CD14-positive monocyte (primary cell): Measurements from ENCODE around the gene QSOX2. TPM values are rescaled to one million over a fixed set of nuclear protein-coding genes. Genes with fewer than 3 reads are reported as not detected.

Experiments
- DNase-seq, 3 donors: peaks; one replicate each; pipeline ENCODE4 v3.0.0-alpha.2; 2011 to 2022
- H2AFZ ChIP-seq: 2 replicates; pipeline ENCODE4 v1.6.0; 2012; ENCODE audit warnings: mild to moderate bottlenecking, low read depth, low read length, inconsistent platforms; ENCODE audit not compliant: insufficient read depth, poor library complexity, severe bottlenecking
- H3K27ac ChIP-seq, 2 donors: 1 replicate in 1 of 2; 2 replicates in 1 of 2; pipeline ENCODE4 v1.5.1; 2012 to 2013; ENCODE audit warnings: low read length in 2 of 2, control low read depth in 1 of 2, inconsistent platforms in 1 of 2, low read depth in 1 of 2, mild to moderate bottlenecking in 1 of 2
- H3K27me3 ChIP-seq, 2 donors: one replicate each; pipeline versions ENCODE4 v1.6.0 to v1.6.1; 2011 to 2013; ENCODE audit warnings: low read length in 2 of 2; ENCODE audit not compliant: control insufficient read depth in 2 of 2, insufficient read depth in 2 of 2
- H3K36me3 ChIP-seq, 2 donors: replicated peaks in 1 of 2; 1 replicate in 1 of 2; 2 replicates in 1 of 2; pipeline versions ENCODE4 v1.5.1 to v1.6.1; 2012 to 2013; ENCODE audit warnings: low read length in 2 of 2, control low read depth in 1 of 2, inconsistent platforms in 1 of 2, mild to moderate bottlenecking in 1 of 2; ENCODE audit not compliant: insufficient read depth in 2 of 2, control insufficient read depth in 1 of 2
- H3K4me1 ChIP-seq, 2 donors: 1 replicate in 1 of 2; 2 replicates in 1 of 2; pipeline versions ENCODE4 v1.5.1 to v1.6.1; 2012 to 2013; ENCODE audit warnings: low read length in 2 of 2, control low read depth in 1 of 2, inconsistent platforms in 1 of 2, mild to moderate bottlenecking in 1 of 2, moderate library complexity in 1 of 2; ENCODE audit not compliant: insufficient read depth in 2 of 2, control insufficient read depth in 1 of 2
- H3K4me2 ChIP-seq: replicated peaks from 2 replicates; pipeline ENCODE3; 2012; ENCODE audit warnings: low read length, moderate library complexity, mild to moderate bottlenecking; ENCODE audit not compliant: poor library complexity, severe bottlenecking; ENCODE audit errors: extremely low read depth
- H3K4me3 ChIP-seq, 3 experiments: fragments of 200-600 bp in 1 of 3; sonication (generic) in 1 of 3; replicated peaks in 1 of 3; 1 replicate in 2 of 3; 2 replicates in 1 of 3; pipeline ENCODE4 v1.5.1; 2011 to 2013; ENCODE audit warnings: low read length in 3 of 3, mild to moderate bottlenecking in 3 of 3, control low read depth in 2 of 3, low read depth in 2 of 3, inconsistent platforms in 1 of 3, moderate library complexity in 1 of 3
- H3K79me2 ChIP-seq: 2 replicates; pipeline ENCODE4 v1.6.0; 2012; ENCODE audit warnings: mild to moderate bottlenecking, control low read depth, inconsistent platforms, low read length, moderate library complexity; ENCODE audit not compliant: insufficient read depth
- H3K9ac ChIP-seq: 2 replicates; pipeline ENCODE4 v1.6.0; 2017; ENCODE audit warnings: low read length, mild to moderate bottlenecking; ENCODE audit not compliant: insufficient read depth, poor library complexity, severe bottlenecking
- H3K9me3 ChIP-seq, 2 donors: replicated peaks in 1 of 2; 1 replicate in 1 of 2; 2 replicates in 1 of 2; pipeline versions ENCODE4 v1.5.1 to v1.6.1; 2012 to 2013; ENCODE audit warnings: low read length in 2 of 2, control low read depth in 1 of 2; ENCODE audit not compliant: control insufficient read depth in 1 of 2, insufficient read depth in 1 of 2
- H4K20me1 ChIP-seq: 2 replicates; pipeline ENCODE4 v1.6.0; 2012; ENCODE audit warnings: mild to moderate bottlenecking, low read length, control low read depth, moderate library complexity; ENCODE audit not compliant: insufficient read depth
- H3K27ac Mint-ChIP-seq, 7 donors: one replicate each; pipeline ENCODE4 v1.8.0; 2020; ENCODE audit warnings: mild to moderate bottlenecking in 7 of 7, mixed read lengths in 7 of 7, moderate library complexity in 6 of 7, inconsistent platforms in 2 of 7
- H3K27me3 Mint-ChIP-seq, 3 donors: one replicate each; pipeline ENCODE4 v1.8.0; 2021 to 2022; ENCODE audit warnings: low read depth in 3 of 3, mild to moderate bottlenecking in 3 of 3, mixed read lengths in 3 of 3, moderate library complexity in 3 of 3, inconsistent platforms in 1 of 3
- H3K36me3 Mint-ChIP-seq, 2 donors: one replicate each; pipeline ENCODE4 v1.8.0; 2020; ENCODE audit warnings: mixed read lengths in 2 of 2, inconsistent platforms in 1 of 2, mild to moderate bottlenecking in 1 of 2
- H3K4me1 Mint-ChIP-seq: one replicate; pipeline ENCODE4 v1.8.0; 2020; ENCODE audit warnings: mild to moderate bottlenecking, mixed read lengths
- H3K4me3 Mint-ChIP-seq, 2 donors: one replicate each; pipeline ENCODE4 v1.8.0; 2020; ENCODE audit warnings: mild to moderate bottlenecking in 2 of 2, mixed read lengths in 2 of 2, moderate library complexity in 1 of 2
- H3K9me3 Mint-ChIP-seq, 7 donors: one replicate each; pipeline ENCODE4 v1.8.0; 2020 to 2022; ENCODE audit warnings: mixed read lengths in 7 of 7, mild to moderate bottlenecking in 6 of 7, moderate library complexity in 6 of 7, inconsistent platforms in 2 of 7
- CTCF ChIP-seq: fragments of 200-600 bp; IDR thresholded peaks from one replicate; pipeline ENCODE4 v1.8.0; 2022; ENCODE audit warnings: antibody characterized with exemption, mild to moderate bottlenecking
- WGBS: methylation state at CpG from one replicate; pipeline ENCODE4 v1.1.5; 2013; ENCODE audit warnings: missing lambda C conversion rate; ENCODE audit not compliant: insufficient coverage; 5-methylcytosine and 5-hydroxymethylcytosine counted together
- intact Hi-C, 2 donors: fragments of 100-400 bp; cut with micrococcal nuclease; formaldehyde crosslinking; loops; one replicate each; pipeline versions ENCODE4 v1.15.0 to v1.15.1; 2023
- polyA plus RNA-seq, 3 donors: library from polyadenylated mRNA; depleted of rRNA in 1 of 3; unstranded in 2 of 3; stranded (reverse) in 1 of 3; fragments of 300-500 nt in 2 of 3; fragments of >200 nt in 1 of 3; fragmentation: Illumina TruSeq in 2 of 3; gene quantifications; 1 replicate in 2 of 3; 2 replicates in 1 of 3; pipeline ENCODE4 v1.2.3, GENCODE V29; 2012 to 2021

The QSOX2 gene
- polyA plus RNA-seq, 3 donors = 0.03 to 8.4 (median 0.17) TPM

GRCh38 chr9:136187683-136188586, 57.7 kb downstream of the QSOX2 start:
- intact Hi-C loops = no loop called here
- no peaks in the 10 kb centered on the region for H4K20me1 ChIP-seq
- no peak overlapping the region for H3K4me2 ChIP-seq
- no peak overlapping the region for H3K27ac ChIP-seq
- no peak overlapping the region for H3K4me3 ChIP-seq
- Mint-ChIP-seq H3K27ac (no peak overlapping the region), H3K4me1 (no peaks in the 10 kb centered on the region), H3K27me3 (peaks cover 39 to 66% (median 44%) of the 10 kb centered on the region in 3 donors), H3K9me3 (no peaks in the 10 kb centered on the region), H3K36me3 (no peaks in the 10 kb centered on the region), H3K4me3 (no peak overlapping the region)
- DNase-seq = no peak
- 85% methylated on average over 15 of the region's 25 CpGs for WGBS
- no peaks in the 10 kb centered on the region for H3K79me2 ChIP-seq
- H3K27me3 ChIP-seq = peaks cover 7 to 45% of the 10 kb centered on the region in 2 donors
- H3K9ac ChIP-seq = no peak overlapping the region
- H3K4me1 ChIP-seq = no peaks in the 10 kb centered on the region
- H3K36me3 ChIP-seq = no peaks in the 10 kb centered on the region
- H3K9me3 ChIP-seq = no peaks in the 10 kb centered on the region
- H2AFZ ChIP-seq = no peak overlapping the region
- TF ChIP-seq CTCF = no peak

GRCh38 chr9:136187197-136187596, 58.4 kb downstream of the QSOX2 start:
- H3K36me3 ChIP-seq = no peaks in the 10 kb centered on the region
- H3K27me3 ChIP-seq = peaks cover under 1 to 38% of the 10 kb centered on the region in 2 donors
- H3K4me1 Mint-ChIP-seq = no peaks in the 10 kb centered on the region
- intact Hi-C loops = no loop called here
- H3K9me3 Mint-ChIP-seq = no peaks in the 10 kb centered on the region
- no peak overlapping the region for H3K4me3 Mint-ChIP-seq
- H3K9me3 ChIP-seq = no peaks in the 10 kb centered on the region
- TF ChIP-seq CTCF = no peak
- no peak overlapping the region for H3K4me2 ChIP-seq
- H3K9ac ChIP-seq = no peak overlapping the region
- H3K27ac Mint-ChIP-seq = no peak overlapping the region
- H3K36me3 Mint-ChIP-seq = no peaks in the 10 kb centered on the region
- peaks cover 33 to 62% (median 38%) of the 10 kb centered on the region in 3 donors for H3K27me3 Mint-ChIP-seq
- DNase-seq = no peak
- WGBS = 93% methylated on average over 18 of the region's 18 CpGs
- no peak overlapping the region for H3K4me3 ChIP-seq
- no peak overlapping the region for H2AFZ ChIP-seq
- H4K20me1 ChIP-seq = no peaks in the 10 kb centered on the region
- no peak overlapping the region for H3K27ac ChIP-seq
- no peaks in the 10 kb centered on the region for H3K4me1 ChIP-seq
- H3K79me2 ChIP-seq = no peaks in the 10 kb centered on the region
